Activated CD4-positive, CD25-positive, alpha-beta regulatory T cell (primary cell): Measurements from ENCODE around the gene SSBP4.

Source experiments
- DNase-seq, 4 experiments: peaks; one replicate each; lab custom pipeline; 2025; lab: John Stamatoyannopoulos, UW

SSBP4 gene

GRCh38 chr19:18433735-18434398 is 14.7 kb downstream of the SSBP4 start:
- no peak for DNase-seq

- DNase-seq: no peak
These were observed 15.4 kb downstream of the SSBP4 start for GRCh38 chr19:18434411-18435175.

- no peak for DNase-seq
These were observed 16.1 kb downstream of the SSBP4 start for GRCh38 chr19:18435178-18435841.

GRCh38 chr19:18435842-18436670 is 16.9 kb downstream of the SSBP4 start:
- DNase-seq: no peak

- peak; percentile 48 to 70 (median 58) for DNase-seq
These were observed 17.7 kb downstream of the SSBP4 start for GRCh38 chr19:18436671-18437490.

DNA sequence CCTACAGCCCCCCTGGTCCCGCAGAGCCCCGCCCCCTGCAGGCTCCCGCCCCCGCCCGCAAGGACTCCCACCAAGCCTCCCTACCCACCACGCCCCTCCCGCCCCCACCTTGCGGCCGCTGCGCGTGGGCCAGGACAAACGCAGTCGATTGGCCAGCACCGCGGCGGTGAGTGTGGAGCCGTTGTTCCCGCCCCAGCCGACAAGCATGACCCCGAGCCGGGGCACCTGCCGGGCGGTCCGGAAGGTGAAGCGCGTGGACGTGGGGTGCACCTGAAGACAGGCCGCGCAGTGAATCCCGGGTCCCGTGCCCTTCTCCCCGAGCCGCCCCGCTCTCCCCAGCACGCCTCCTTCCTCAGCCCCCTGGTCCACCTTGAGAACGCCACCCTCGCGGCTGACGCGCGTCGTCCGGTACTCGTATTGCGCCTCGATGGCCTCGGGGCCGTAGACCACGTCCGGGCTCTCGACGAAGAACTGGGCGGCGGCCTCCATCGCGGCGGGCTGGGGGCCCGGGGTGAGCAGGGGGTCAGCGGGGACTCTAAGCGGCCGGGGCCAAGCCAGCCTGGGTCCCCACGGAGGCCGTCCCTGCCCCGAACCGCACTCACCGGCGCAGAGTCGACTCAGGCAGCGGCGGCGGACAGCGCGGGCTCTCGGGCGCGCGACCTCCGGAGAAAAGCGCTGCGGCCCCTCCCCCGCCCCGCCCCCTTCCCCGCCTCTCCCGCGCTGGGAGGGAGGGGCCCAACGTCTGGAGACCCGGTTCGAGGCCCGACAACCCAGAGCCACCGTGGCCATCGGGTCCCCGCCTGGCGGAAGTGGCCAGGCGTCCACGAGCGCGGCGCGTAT is 18.5 kb downstream of the SSBP4 start, which contains the start of gene ISYNA1:
ISYNA1 (minus strand) TSS at position 643 of the 840 bp plus-strand sequence; CDS start at position 489, 154 bp downstream.
- peak in 2 of 4 experiments; percentile 27 to 32 for DNase-seq

DNA sequence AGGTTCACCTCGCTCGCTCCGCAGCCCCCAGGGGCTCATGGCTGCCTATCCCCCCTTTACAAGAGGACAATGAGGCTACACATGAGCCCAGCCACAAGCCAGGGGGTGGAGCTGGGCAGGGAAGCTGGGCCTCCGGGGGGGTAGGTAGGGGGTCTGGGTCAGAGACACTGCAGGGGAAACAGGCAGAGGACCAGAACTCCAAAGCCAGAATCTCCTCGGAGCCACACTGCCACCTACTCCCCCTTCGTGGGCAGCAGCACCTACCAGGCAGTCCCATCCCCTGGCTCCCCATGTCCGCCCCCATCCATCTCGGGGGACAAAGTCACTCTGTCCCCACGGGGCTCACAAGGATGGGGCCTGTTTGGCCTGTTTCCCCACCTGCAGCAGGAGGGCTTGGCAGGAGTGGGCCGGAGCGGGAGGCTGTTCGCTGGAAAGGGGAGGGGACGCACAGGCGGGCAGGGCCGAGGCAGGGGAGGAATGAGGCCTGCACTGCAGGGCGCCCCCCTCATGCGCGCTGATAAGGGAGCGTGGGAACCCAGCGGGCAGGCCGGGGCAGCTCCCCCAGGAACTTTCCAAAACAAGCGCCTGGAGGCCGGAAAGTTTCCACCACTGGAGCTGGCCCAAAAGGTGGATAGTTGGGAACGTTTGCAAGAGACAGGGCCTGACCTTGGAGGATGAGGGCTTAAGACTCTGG is 19.3 kb downstream of the SSBP4 start:
- DNase-seq: no peak

DNA sequence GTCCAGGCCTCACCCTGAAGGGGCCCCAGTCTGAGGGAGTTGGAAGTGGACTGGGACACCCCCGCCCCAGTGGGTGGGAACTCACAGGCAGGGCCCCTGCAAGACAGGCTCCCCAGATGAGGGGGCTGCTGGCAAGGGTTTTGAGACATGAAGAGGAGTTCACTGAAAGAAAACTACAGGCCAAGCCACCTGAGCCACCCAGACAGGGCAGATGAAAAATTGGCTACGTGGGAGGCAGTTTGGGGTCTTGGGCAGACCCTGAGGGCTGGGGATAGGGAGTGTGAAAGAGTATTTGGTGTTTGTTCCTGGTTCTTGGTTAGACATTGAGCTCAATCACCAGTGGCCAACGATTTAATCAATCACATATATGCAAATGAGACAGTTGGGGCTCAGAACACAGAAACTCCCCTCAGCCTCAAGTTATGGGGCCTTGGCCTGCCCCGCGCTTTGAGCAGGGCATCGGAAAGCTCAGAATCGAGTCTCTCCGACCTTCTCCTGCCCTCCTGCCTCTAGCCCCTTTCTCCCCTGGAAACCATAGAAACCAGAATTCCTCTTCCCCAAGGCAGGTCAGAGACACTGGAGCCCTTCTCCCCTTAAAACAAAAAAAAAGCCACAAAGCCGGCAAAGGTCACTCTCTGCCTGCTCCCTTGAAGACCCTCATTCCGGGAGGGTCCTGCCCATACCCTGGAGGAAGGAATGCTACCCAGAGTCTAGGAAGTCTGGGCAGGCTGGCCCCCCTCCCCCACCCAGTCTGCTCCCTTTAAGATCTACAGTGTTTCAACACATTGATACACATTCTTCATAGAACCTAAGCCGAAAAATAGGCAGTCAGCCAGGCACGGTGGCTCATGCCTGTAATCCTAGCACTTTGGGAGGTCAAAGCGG is 20.1 kb downstream of the SSBP4 start:
- DNase-seq: no peak

GRCh38 chr19:18439910-18440237 is 20.7 kb downstream of the SSBP4 start:
- DNase-seq: no peak

- no peak for DNase-seq
These were observed 21.2 kb downstream of the SSBP4 start for GRCh38 chr19:18440415-18440877.

- DNase-seq: no peak
These were observed 22.0 kb downstream of the SSBP4 start for GRCh38 chr19:18440936-18441803.

DNA sequence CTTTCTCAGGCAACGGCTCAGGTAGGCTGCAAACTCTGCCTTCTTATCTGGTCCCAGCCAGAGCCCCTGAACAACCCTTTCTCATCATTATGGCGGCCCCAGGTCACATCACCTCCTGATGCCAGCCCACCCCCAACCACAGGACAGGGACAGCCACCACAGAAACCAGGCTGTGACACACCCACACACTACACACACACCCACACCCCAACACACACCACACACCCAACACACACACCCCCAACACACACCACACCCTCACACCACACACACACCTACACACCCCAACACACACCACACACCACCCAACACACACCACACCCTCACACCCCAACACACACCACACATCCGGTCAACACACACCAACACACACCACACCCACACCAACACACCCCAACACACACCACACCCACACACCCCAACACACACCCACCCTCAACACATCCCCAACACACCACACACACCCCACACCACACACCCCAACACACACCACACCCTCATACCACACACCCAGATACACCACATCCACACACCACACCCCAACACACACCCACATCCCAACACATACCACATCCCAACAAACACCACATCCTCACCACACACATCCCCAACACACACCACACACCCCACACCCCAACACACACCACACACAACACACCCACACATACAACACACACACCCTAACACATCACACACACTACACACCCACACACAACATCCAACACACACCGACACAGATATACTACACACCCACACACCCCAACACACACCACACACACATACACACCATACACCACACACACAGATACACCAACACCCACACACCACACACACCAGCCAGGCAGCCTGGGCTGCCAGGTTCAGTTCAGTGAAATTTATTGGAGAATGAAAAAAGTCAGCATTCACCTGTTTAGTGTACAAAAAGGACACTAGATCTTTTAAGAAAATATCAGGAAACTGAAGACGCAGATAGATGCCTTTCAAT is 22.9 kb downstream of the SSBP4 start:
- no peak for DNase-seq

GRCh38 chr19:18442941-18443340 is 23.7 kb downstream of the SSBP4 start:
- DNase-seq: no peak

DNA sequence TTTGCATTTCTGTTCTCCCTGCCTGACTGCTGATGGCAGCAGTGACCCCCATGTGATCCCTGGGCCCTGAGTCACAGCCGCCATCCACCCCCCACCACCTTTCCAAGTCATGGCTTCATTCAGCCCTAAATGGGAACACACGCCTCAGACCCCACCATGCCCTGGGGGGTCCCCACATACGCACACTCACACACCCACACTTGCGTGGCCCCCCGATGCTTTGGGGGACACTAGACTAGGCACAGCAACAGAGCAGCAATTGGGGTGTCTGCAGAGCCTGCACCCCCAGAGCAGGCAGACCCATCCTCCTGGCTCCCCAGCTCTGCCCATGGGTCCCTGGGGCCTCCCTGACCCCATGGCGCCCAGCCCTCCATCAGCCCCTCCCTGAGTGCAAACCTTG is 24.2 kb downstream of the SSBP4 start:
- DNase-seq: no peak

DNA sequence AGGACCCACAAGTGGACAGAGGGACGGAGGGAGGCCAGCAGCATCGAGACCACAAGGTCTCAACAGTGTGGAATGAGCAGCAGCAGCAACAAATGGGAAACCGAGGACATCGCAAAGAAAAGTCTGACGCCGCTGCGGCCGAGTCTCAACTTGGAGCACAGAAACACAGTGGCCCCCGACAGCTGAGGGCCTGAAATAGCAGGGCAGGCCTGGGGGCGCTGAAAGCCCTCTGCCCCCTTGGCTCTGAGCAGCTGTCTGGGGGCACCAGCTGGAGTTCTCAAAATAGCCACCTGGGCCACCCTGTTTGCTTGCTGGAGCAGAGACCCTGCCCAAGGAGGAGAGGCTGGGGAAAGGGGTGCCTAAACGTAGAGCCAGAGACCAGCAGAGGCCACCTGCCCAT is 24.6 kb downstream of the SSBP4 start:
- DNase-seq: no peak

- DNase-seq: no peak
These were observed 25.3 kb downstream of the SSBP4 start for GRCh38 chr19:18444513-18444912.
